OCI-LY1 (cell line): ENCODE measurements around the gene SPEM3.
A peak's percentile ranks its signal among the peaks of the same experiment; 100 is the strongest.

ENCODE experiments used
- EZH2 ChIP-seq: fragments of 200-600 bp; sonication (generic), shearing (Covaris generic); IDR thresholded peaks from 2 replicates; pipeline ENCODE4 v1.8.0; 2017; ENCODE audit warnings: borderline replicate concordance, mixed run types, mild to moderate bottlenecking, antibody characterized with exemption, low read length, moderate library complexity, mixed read lengths
- TF ChIP-seq, protein P1 (sequence below): fragments of 200-600 bp; sonication (generic), shearing (Covaris generic); IDR thresholded peaks from 2 replicates; pipeline ENCODE4 v1.5.1; 2017; ENCODE audit warnings: mild to moderate bottlenecking, antibody characterized with exemption, low read length, moderate library complexity, mixed read lengths

DNA sequence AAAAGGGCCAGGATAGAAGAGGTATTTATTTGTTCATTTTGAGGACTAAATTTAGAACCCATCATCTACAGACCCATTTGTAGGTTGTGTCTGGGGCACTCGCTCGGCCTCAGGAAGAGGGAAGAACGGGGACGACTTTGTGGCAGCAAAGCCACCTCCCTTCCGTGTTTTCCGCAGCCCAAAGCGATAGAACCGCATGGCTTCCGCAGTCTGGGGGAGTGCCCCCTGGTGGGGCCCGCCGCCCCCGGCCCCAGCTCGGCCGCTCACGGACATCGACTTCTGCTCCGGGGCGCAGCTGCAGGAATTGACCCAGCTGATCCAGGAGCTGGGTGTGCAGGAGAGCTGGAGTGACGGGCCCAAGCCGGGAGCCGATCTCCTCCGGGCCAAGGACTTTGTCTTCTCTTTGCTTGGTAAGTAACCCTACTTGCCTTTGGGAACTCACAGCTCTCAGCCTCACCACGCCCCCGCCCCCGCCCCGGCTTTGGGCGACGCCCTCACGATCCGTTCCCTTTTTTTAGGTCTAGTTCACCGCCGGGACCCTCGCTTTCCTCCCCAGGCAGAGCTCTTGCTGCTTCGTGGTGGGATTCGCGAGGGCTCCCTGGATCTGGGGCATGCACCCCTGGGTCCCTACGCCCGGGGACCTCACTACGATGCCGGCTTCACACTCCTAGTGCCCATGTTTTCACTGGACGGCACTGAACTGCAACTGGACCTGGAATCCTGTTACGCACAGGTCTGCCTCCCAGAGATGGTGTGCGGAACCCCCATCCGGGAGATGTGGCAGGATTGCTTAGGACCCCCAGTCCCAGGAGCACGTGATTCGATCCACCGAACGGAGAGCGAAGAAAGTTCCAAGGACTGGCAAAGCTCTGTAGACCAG is 7.3 kb downstream of the SPEM3 start:
- TF ChIP-seq, protein P1, sequence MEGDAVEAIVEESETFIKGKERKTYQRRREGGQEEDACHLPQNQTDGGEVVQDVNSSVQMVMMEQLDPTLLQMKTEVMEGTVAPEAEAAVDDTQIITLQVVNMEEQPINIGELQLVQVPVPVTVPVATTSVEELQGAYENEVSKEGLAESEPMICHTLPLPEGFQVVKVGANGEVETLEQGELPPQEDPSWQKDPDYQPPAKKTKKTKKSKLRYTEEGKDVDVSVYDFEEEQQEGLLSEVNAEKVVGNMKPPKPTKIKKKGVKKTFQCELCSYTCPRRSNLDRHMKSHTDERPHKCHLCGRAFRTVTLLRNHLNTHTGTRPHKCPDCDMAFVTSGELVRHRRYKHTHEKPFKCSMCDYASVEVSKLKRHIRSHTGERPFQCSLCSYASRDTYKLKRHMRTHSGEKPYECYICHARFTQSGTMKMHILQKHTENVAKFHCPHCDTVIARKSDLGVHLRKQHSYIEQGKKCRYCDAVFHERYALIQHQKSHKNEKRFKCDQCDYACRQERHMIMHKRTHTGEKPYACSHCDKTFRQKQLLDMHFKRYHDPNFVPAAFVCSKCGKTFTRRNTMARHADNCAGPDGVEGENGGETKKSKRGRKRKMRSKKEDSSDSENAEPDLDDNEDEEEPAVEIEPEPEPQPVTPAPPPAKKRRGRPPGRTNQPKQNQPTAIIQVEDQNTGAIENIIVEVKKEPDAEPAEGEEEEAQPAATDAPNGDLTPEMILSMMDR: peak; percentile 61
- TF ChIP-seq EZH2: no peak
